ENCODE measurements around the gene PRM2. TPM values are rescaled to one million over a fixed set of nuclear protein-coding genes. Genes with fewer than 3 reads are reported as not detected.

The PRM2 gene
- total and polyA plus RNA-seq, 10 donors = not detected

GRCh38 chr16:11273721-11274324 is 2.5 kb downstream of the PRM2 start:
- no peaks in the 10 kb centered on the region for H3K27me3 ChIP-seq (replicated peaks in 1 of 7)
- H3K4me3 ChIP-seq = no peak overlapping the region
- intact Hi-C loops (cut with DNase I; ENCODE audit: low total_unique reads) = no loop called here
- no peak for DNase-seq
- WGBS, 5 donors = 61 to 86% (median 81%) methylated on average over 2 to 3 of the region's 3 CpGs
- H3K9me3 ChIP-seq = no peaks in the 10 kb centered on the region
- TF ChIP-seq POLR2A (IDR thresholded peaks at IDR 0.05) (no peak), POLR2AphosphoS5 (IDR thresholded peaks at IDR 0.05) (no peak)
- TF ChIP-seq, protein P1, sequence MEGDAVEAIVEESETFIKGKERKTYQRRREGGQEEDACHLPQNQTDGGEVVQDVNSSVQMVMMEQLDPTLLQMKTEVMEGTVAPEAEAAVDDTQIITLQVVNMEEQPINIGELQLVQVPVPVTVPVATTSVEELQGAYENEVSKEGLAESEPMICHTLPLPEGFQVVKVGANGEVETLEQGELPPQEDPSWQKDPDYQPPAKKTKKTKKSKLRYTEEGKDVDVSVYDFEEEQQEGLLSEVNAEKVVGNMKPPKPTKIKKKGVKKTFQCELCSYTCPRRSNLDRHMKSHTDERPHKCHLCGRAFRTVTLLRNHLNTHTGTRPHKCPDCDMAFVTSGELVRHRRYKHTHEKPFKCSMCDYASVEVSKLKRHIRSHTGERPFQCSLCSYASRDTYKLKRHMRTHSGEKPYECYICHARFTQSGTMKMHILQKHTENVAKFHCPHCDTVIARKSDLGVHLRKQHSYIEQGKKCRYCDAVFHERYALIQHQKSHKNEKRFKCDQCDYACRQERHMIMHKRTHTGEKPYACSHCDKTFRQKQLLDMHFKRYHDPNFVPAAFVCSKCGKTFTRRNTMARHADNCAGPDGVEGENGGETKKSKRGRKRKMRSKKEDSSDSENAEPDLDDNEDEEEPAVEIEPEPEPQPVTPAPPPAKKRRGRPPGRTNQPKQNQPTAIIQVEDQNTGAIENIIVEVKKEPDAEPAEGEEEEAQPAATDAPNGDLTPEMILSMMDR (IDR thresholded peaks at IDR 0.05 in 8 of 11, conservative IDR thresholded peaks at IDR 0.05 in 3 of 11) = no peak
- H3K27ac ChIP-seq = no peak overlapping the region
- peaks cover 0 to 2% (median 0%) of the 10 kb centered on the region in 6 donors for H3K4me1 ChIP-seq
- no peaks in the 10 kb centered on the region for H3K36me3 ChIP-seq

DNA sequence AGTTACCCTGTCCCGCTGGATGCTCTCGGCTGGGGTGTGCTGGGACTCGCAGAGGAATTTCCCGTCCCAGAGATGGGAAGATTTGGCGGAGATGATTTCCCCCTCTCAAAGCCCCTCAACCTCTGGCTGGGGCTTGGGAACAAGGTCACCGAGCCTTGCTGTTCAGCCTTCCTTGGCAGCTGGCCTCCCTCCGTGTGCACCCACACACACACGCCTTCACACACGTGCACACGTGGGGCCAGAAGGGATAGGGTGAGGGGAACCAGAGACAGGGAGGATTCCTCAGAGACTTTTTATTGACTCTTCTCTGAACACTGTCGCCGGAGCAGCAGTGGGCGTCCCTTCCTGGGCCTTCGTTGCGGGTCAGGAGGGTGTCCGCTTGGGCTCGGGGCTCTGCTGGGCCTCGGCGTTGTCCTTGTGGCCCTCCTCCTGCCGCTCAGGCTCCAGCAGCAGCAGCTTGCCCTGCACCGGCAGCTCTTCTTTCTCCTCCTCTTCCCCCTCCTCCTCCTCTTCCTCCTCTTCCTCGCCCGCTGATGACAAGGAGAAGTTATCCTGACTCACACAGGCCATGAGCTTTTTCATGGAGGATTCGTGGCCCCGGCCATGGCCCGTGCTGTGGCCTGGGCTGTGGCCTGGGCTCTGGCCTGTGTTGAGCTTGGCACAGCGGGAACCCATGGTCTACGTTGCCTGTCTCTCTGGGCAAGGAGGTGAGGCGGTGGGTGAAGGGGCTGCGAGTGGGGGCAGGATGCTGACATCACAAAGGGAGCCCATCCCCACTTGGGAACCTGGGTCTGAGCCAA is 3.2 kb downstream of the PRM2 start, which contains the start of gene PRM3:
Gene PRM3, minus strand, starts transcription at position 709 of the 800 bp plus-strand sequence. Its CDS starts 34 bp downstream, at position 675.
- H3K9me3 ChIP-seq = no peaks in the 10 kb centered on the region
- DNase-seq = no peak
- H3K4me3 ChIP-seq = no peak within 1 kb of the TSS
- no peaks in the 10 kb centered on the region for H3K4me1 ChIP-seq
- 74 to 90% (median 84%) methylated on average over 27 to 30 of the region's 30 CpGs for WGBS, 5 donors
- no peaks in the 10 kb centered on the region for H3K27me3 ChIP-seq (replicated peaks in 1 of 7)
- H3K36me3 ChIP-seq = no peaks in the 10 kb centered on the region
- TF ChIP-seq POLR2AphosphoS5 (IDR thresholded peaks at IDR 0.05) = no peak
- TF ChIP-seq, protein P1 (IDR thresholded peaks at IDR 0.05 in 8 of 11, conservative IDR thresholded peaks at IDR 0.05 in 3 of 11) = no peak
- no peak for TF ChIP-seq POLR2A (IDR thresholded peaks at IDR 0.05)
- H3K27ac ChIP-seq = no peak within 1 kb of the TSS
- intact Hi-C loops (cut with DNase I; ENCODE audit: low total_unique reads) = no loop called here

DNA sequence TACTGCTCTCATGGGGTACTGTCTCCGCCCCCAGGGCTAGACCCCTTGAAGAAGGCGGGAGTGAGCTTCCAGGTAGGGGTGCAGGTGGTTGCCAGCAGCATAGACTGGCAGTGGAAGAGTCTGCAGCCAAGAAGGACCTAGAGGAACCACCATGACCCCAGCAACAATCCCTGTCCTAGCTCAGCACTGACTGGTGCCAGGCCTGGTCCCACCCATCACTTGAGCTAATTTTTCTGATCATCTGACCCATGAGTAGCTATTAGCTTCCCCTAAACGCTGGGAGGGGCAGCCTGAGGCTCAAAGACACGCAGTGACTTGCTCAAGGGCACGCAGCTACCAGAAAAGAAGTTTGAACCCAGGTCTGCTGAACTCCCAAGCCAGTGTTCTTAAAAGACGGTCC is 3.8 kb downstream of the PRM2 start:
- intact Hi-C loops (cut with DNase I; ENCODE audit: low total_unique reads) = no loop called here
- no peak for DNase-seq
- no peaks in the 10 kb centered on the region for H3K27me3 ChIP-seq (replicated peaks in 1 of 7)
- WGBS, 5 donors = 83 to 94% (median 91%) methylated on average over 6 of the region's 6 CpGs
- no peak overlapping the region for H3K4me3 ChIP-seq
- no peaks in the 10 kb centered on the region for H3K9me3 ChIP-seq
- H3K36me3 ChIP-seq = no peaks in the 10 kb centered on the region
- TF ChIP-seq, protein P1 (IDR thresholded peaks at IDR 0.05 in 8 of 11, conservative IDR thresholded peaks at IDR 0.05 in 3 of 11) = no peak
- TF ChIP-seq POLR2AphosphoS5 (IDR thresholded peaks at IDR 0.05) (no peak), POLR2A (IDR thresholded peaks at IDR 0.05) (no peak)
- no peak overlapping the region for H3K27ac ChIP-seq
- no peaks in the 10 kb centered on the region for H3K4me1 ChIP-seq

DNA sequence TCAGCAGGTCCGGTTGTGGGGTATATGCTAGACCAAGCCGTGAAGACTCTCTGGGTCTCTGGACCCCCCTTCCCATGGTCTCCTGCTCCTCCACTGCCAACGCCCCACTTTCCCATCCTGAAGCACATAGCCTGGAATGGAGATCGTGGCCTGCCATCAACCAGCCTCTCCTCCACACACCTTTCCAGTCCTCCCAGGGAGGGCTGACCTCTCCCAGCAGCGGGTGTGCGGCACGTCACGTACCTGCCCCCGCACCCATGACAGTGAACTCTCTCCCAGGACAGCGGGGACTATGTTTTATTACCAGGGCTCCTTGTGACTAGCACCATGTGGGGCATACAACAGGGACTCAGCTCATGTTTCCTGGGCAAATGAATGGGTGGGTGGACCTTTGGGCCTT is 4.7 kb downstream of the PRM2 start:
- TF ChIP-seq POLR2AphosphoS5 (IDR thresholded peaks at IDR 0.05) = no peak
- TF ChIP-seq, protein P1 (IDR thresholded peaks at IDR 0.05 in 8 of 11, conservative IDR thresholded peaks at IDR 0.05 in 3 of 11) = no peak
- TF ChIP-seq POLR2A (IDR thresholded peaks at IDR 0.05) = no peak
- WGBS, 5 donors = 95 to 97% (median 95%) methylated on average over 10 of the region's 10 CpGs
- H3K36me3 ChIP-seq = no peaks in the 10 kb centered on the region
- no peak overlapping the region for H3K27ac ChIP-seq
- H3K27me3 ChIP-seq (replicated peaks in 1 of 7) = no peaks in the 10 kb centered on the region
- no peaks in the 10 kb centered on the region for H3K4me1 ChIP-seq
- intact Hi-C loops (cut with DNase I; ENCODE audit: low total_unique reads) = no loop called here
- H3K4me3 ChIP-seq = no peak overlapping the region
- DNase-seq = no peak
- H3K9me3 ChIP-seq = no peaks in the 10 kb centered on the region
